ENCODE data around the gene FAM180B.

Gene FAM180B

DNA sequence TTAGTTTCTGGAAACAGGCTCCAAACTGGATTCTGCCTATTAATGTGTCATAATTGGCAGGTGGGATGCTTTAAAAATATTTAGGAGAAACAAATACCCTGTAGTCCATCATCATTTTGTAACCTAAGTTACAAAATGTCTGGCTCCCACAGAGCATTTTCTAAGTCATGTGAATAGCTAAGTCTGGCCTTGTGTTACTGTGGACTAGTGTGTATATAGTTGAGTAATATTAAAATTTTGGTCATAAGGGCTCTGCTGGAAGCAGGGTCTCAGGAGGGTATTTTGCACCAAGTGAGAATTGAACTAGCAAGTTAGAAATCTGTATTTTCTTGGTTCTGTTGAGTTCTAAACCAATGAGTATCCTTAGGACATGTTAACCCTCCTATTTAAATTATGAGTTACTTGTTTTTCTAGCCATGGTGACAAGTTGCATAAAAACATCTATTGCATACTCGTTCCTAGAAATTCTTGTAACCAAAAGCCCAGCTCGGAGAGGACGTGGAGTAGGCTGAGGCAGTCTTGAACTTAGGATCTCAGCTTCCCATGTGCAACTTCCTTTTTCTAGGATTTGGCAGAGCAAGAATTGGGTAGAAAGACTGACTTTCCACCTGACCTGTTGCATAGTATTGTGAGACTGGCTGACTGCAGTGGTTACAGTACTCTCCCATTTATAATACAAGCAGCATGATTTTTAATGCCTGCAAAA is 15.7 kb upstream of the FAM180B start:
- DNase-seq = no peak

DNA sequence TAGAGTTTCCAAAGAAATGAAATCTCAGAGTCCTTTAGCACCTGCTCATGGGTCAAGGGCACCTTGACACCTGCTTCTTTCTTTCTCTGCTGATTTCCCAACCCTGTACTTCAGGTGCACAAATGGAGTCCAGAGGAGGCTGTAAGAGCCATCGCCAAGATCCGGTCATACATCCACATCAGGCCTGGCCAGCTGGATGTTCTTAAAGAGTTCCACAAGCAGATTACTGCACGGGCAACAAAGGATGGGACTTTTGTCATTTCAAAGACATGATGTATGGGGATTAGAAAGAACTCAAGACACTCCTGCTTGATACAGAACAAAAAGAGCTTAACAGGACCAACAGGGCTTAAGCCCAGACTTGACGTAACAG is 15.1 kb upstream of the FAM180B start:
- no peak for DNase-seq

DNA sequence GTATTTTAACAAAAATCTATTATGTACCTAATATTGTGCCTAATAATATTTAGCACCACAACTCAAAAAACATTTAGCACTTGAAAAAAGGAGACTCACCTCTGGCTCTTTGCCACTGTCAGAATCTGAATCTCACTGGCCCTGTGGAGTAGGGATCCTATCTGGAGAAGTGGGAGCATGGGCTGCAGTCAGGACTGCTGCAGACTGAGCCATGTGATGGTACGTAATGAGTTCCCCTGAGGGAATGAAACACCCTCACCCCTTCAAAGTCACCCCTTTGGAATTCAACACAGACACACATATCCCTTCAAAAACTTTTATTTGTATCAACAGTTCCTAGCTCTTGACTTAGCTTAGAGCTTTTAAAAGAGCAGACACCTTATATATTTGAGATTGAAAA is 14.6 kb upstream of the FAM180B start:
- DNase-seq = no peak

- DNase-seq = no peak
Measured at GRCh38 chr11:47572715-47573255, 13.7 kb upstream of the FAM180B start.

DNA sequence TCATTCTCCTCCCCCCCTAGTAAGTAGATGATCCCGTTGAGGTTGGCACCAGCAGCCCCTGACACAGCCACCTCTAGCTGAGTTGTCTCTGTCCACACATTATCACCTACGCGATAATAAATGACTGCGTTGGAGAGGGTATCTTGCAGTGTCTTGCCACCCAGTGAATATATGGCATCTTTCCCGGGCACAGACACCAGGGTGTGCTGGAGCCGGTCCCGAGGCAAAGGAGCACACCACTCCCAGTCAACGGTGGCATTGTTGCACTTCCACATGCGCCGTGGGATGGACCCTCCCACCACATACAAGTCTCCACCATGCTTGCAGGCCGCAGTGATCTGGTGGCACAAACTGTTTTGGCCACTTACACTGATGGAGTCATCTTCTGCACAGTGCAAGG is 13.2 kb upstream of the FAM180B start:
- no peak for DNase-seq

DNA sequence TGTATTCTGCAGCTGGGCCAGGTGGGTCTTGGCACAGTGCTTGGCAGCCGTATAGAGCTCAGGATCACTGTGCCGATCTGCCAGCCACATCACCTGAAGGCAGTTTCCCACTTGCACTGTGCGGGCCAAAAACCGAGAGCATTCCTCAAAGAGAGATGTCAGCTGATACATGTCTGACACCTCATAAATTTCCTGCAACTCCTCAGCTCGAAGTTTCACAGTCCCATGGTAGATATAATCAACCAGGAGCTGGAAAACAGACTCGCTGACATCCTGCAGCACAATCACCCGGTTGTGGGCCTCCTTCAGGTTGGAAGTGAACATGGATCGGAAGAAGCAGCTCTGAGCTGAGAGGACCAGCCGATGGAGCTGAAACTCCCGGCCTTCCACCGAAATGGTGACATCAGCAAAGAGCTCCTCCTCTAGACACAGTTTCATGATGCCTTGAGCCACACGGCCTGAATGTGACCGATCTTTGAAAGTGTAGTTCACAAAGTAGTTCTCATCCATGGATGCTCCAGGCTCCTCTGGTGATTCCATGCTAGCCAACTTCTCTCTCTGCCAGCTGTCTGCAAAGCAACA is 8.9 kb upstream of the FAM180B start:
- no peak for DNase-seq

- peak; percentile 93 for DNase-seq
Measured at GRCh38 chr11:47578524-47579494, 7.7 kb upstream of the FAM180B start, which contains the start of the genes KBTBD4 and NDUFS3. Gene KBTBD4 (minus strand): TSS chr11:47578970. CDS start chr11:47578951, 19 bp downstream. Gene NDUFS3 (plus strand): TSS chr11:47579074. CDS start chr11:47579092, 18 bp downstream.

DNA sequence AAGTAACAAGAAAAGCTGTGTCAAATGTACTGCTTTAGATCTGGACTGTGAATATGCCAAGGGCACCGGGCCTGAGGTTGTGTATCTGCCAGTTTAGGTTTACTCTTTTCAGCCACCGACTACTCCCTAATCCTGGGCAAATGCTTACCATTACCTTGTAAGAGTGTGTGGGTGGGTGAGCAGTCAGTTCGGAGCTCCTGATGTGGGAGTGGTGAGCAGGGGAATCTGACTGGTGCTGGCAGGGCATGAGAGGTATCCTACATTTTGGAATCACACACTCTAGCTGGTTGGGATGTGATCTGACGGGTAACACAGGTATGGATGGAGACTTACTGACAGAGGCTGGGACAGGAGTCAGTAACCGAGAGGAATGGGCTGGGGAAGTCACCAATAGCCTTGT is 2.6 kb upstream of the FAM180B start:
- no peak for DNase-seq

DNA sequence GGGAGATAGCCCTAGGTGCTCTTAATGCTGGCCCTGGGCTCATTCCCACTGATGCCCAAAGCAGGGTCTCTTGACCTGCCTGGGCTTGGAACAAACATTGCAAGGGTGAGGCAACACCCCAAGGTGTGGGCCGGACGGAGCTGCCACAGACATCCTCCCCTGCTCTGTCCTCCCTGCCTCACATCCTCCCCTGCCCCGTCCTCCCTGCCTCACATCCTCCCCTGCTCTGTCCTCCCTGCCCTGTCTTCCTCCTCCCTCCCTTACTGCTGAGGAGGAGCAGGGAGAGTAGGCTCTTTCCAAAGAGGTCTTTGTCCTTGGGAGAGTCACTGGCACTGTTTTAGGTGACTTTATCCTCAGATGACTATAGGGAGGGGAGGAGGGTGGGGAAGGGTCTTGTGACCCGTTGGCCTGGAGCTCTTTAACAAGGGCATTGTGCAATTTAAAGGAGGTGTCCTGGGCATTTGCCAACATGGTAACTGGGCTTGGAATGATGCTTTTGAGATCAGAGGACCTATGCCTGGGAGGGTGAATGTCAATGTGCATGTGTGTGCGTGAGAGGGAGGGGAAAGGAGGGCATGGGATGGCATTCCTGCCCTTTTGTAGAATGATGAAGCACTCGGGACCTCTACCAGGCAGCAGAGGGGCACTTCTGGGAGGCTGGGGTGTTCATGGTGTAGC is 700 bp downstream of the FAM180B start:
- DNase-seq = no peak

GRCh38 chr11:47587723-47588326 is 1.3 kb downstream of the FAM180B start:
- DNase-seq = no peak

GRCh38 chr11:47589118-47589517 is 2.6 kb downstream of the FAM180B start:
- no peak for DNase-seq

DNA sequence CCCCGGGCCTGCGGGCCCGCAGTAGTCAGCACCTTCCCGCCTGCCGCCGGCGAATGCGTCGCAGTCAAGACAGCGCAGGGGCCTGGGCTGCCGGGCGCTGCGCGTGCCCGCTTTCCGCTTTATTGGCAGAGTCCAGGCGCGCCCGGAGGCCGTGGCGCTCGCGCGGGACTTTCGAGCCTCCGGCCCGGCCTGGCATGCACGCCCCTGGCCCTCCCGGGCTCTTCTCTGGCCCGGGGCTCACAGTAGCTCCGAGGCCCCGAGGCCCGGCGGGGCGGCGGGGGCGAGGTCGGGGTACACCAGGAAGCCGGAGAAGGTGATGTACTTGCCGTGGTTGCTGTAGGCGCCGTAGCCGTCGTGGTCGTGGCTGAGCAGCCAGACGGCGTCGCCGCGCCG is 3.1 kb downstream of the FAM180B start:
- no peak for DNase-seq

DNA sequence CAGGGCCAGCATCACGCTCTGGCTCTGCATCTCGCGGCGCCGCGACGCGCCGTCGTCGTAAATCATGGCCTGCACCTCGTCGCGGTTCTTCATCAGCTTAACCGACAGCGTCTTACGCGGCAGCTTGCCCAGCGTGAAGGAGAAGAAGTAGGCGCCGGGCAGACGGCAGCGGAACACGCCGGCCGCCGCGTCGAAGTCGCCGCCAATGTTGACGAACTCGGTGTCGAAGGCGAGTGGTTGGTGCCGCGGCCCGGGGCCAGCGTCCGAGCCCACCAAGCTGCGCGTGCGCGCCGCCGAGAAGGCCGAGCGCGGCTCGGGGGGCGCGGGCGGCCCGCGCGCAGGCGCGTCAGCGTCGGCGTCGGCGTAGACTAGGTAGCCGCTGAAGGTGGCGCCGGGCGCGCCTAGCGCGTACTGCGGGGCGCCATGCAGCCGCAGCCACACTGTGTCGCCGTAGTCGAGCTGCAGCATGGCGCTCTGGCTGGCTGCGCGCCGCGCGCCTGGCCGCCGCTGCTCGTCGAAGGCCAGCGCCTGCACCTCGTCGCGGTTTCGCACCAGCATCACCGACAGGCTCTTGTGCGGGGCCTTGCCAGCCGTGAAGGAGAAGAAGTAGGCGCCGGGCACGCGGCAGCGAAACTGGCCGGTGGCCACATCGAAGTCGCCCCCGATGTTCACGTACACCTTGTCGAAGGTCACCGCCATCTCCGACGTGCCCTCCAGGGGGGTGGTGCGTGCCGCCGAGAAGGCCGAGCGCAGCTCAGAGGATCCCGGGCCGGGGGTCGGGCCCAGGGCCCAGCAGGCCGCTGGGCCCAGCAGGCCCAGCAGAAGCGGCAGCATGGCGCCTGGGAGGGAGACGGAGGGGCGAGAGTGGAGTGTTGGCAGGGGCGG is 3.7 kb downstream of the FAM180B start:
- no peak for DNase-seq

DNA sequence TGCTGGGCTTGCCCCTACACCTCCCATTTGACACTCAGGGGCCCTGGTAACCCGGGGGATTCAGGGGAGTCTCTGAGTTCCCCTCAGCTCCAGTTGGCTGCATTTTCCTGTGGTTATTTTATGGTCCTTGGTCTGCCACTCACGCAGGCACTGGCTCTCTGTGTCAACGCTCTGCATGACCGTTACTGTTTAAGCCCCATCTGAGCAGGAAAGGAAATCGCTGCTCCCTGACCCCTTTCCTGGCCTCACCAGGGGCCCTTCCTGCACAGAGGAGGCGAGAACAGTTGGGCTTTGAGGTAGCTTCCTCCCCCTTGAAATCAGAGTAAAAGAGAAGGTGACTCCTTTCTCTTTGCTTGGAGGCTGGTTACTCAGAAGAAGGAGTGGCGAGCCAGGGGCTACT is 5.3 kb downstream of the FAM180B start:
- DNase-seq = no peak

DNA sequence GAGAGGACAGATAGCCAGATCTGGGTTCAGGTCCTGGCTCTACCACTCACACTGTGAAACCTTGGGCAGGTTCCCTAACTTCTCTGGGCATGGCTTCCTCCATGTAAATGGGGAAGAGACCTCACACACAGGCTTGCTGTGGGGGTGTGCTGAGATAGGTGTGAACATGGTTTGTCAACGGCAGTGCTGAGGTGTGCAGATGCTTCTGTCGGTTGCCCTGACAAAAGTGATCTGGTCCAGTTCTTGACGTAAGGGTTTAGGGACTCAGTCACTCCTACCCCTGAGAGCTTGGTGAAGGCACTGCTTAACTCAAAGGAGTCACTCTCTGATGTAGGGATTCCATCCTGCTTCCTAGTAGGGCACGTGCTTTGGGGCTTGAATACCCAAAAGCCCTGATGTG is 5.8 kb downstream of the FAM180B start:
- no peak for DNase-seq

DNA sequence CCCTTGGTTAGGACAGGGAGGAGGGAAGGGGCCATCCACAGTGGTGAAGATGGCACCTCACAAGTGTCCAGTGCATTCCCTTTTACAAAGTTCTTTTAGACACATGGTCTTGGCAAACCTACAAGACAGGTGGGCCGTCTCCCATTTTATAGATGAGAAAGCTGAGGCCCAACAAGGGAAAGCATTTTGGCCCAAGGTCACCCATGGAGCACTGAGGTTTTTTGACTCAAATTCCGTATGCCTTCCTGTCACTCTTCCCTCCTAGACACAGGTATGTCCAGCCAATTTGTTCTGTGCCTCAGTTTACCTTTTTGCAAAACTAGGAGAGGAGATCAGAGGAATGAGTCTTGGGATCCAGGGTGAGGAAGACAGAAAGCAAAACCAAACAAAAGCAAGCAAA is 6.5 kb downstream of the FAM180B start:
- DNase-seq = no peak

GRCh38 chr11:47593492-47593933 is 7.0 kb downstream of the FAM180B start:
- no peak for DNase-seq

DNA sequence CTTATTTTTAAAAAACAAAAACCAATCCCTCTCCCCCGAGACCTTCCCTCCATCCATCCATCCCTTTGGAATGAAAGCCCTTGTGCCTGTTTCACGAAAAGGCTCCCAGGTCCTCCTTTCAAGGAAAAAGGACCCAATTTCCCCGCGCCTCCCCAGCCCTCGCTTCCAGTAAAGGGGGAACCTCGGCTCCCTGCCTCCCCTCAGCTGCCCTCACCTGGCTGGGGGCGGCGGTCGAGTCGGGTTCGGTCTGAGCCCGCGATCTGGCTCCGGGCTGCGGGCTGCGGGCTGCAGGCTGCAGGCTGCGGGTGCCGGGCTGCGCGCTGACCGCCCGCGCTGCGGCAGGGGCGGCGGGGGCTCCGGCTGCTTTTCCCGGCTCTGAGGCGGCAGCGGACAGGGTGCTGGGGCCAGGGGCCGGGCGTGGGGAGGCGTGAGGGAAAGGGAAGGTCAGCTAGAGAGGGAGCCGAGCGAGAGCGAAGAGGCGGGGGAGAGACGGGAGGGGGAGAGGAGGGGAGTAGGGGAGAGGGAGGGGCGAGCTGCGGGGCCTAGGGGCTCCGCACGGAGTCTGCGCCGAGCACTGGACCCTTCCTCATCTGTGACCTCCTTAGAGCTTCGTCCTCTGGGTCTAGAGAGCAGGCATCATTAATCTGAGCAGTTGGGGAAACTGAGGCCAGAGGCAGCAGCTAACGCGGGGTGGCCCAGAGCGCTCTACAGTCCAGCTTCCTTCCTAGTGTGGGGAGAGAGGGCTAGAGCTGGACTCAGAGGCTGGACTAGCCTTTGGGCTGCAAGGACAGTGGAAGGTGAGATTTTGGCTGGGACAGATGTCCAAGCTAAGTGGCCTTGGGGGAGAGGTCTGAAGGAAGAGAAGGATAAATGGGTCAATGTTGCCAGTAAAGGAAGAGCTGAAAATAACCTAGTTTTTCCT is 7.7 kb downstream of the FAM180B start, which contains the start of gene C1QTNF4:
TSS of gene C1QTNF4 (minus strand) at position 478 of the 922 bp plus-strand sequence. CDS start 3,601 bp downstream, outside the sequence.
- no peak for DNase-seq

- no peak for DNase-seq
Measured at GRCh38 chr11:47595029-47595428, 8.6 kb downstream of the FAM180B start.

DNA sequence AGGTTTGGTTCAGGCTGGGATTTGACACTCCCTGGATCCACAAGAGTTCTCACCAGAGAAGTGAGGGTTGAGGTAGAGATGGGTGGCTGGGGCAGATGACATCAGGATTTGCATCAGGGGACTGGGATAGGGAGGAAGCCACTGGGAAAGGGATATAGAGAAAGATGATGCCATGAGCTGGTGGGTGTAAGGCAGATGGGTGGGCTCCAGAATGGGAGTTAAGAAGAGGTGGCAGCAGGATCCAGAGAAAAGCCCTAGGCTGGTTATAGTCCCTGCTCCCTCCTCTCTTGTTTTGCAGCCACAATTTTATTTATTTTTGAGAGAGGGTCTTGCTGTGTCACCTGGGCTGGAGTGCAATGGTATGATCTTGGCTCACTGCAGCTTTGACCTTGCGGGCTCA is 9.5 kb downstream of the FAM180B start:
- no peak for DNase-seq

All from COR-L47 (cell line).